ENCODE data around the gene P3H1. TPM values are rescaled to one million over a fixed set of nuclear protein-coding genes. Genes with fewer than 3 reads are reported as not detected.
"Not testable (repeated sequence)": the region's sequence is repeated elsewhere in the genome, so short reads cannot be mapped to it uniquely, and the experiment has no call there.

P3H1 gene
- total RNA-seq, 1 experiment from 2014 or later = 37.3 TPM

DNA sequence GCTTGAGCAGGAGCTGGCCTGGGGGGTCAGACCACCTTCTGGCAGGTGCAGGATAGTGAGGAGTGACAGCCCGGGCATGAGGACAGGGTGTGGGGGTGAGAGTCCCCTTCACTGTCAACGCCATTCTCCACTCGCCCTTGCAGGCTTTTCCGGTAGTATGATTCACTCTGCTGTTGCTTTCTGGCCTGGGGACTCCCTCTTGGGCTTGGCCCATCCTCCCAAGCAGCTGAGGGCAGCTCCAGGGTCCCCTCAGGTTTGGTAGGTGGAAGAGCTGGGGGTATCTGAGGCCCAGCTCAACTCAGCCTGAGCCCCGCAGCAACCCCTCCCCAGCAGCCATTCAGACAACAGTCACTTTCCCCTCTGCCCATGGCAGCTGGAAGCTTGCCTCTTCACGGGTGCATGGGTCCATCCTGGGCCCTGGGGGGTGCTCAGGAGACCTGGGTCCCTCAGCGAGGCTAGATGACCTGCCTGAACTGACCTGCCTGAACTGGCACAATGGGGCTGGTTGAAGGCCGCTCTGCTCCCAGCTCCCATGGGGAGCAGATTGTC is 28.1 kb downstream of the P3H1 start:
- H3K27me3 ChIP-seq = no peaks in the 10 kb centered on the region
- no peak overlapping the region for H3K4me3 ChIP-seq
- H3K36me3 ChIP-seq = no peaks in the 10 kb centered on the region
- H3K9me3 ChIP-seq = no peaks in the 10 kb centered on the region
- no peak for DNase-seq

GRCh38 chr1:42737986-42738677 is 28.7 kb downstream of the P3H1 start:
- Histone ChIP-seq H3K9me3 (no peaks in the 10 kb centered on the region), H3K4me3 (no peak overlapping the region), H3K36me3 (no peaks in the 10 kb centered on the region), H3K27me3 (no peaks in the 10 kb centered on the region)
- DNase-seq = no peak

- H3K27me3 ChIP-seq = no peaks in the 10 kb centered on the region
- DNase-seq = no peak
- H3K9me3 ChIP-seq = no peaks in the 10 kb centered on the region
- H3K4me3 ChIP-seq = no peak overlapping the region
- no peaks in the 10 kb centered on the region for H3K36me3 ChIP-seq
Observed at GRCh38 chr1:42737257-42737656, 29.6 kb downstream of the P3H1 start.

GRCh38 chr1:42736571-42737200 is 30.1 kb downstream of the P3H1 start:
- no peak for DNase-seq
- Histone ChIP-seq H3K4me3 (no peak overlapping the region), H3K27me3 (no peaks in the 10 kb centered on the region), H3K36me3 (no peaks in the 10 kb centered on the region), H3K9me3 (no peaks in the 10 kb centered on the region)

GRCh38 chr1:42736152-42736551 is 30.7 kb downstream of the P3H1 start:
- DNase-seq = peak; percentile 37
- no peaks in the 10 kb centered on the region for H3K36me3 ChIP-seq
- no peaks in the 10 kb centered on the region for H3K27me3 ChIP-seq
- H3K9me3 ChIP-seq = no peaks in the 10 kb centered on the region
- H3K4me3 ChIP-seq = no peak overlapping the region

GRCh38 chr1:42735477-42736105 is 31.2 kb downstream of the P3H1 start:
- DNase-seq = no peak
- no peaks in the 10 kb centered on the region for H3K9me3 ChIP-seq
- H3K27me3 ChIP-seq = no peaks in the 10 kb centered on the region
- no peak overlapping the region for H3K4me3 ChIP-seq
- H3K36me3 ChIP-seq = no peaks in the 10 kb centered on the region

- Histone ChIP-seq H3K36me3 (no peaks in the 10 kb centered on the region), H3K4me3 (no peak overlapping the region), H3K9me3 (no peaks in the 10 kb centered on the region), H3K27me3 (no peaks in the 10 kb centered on the region)
- no peak for DNase-seq
Observed at GRCh38 chr1:42735056-42735455, 31.8 kb downstream of the P3H1 start.

DNA sequence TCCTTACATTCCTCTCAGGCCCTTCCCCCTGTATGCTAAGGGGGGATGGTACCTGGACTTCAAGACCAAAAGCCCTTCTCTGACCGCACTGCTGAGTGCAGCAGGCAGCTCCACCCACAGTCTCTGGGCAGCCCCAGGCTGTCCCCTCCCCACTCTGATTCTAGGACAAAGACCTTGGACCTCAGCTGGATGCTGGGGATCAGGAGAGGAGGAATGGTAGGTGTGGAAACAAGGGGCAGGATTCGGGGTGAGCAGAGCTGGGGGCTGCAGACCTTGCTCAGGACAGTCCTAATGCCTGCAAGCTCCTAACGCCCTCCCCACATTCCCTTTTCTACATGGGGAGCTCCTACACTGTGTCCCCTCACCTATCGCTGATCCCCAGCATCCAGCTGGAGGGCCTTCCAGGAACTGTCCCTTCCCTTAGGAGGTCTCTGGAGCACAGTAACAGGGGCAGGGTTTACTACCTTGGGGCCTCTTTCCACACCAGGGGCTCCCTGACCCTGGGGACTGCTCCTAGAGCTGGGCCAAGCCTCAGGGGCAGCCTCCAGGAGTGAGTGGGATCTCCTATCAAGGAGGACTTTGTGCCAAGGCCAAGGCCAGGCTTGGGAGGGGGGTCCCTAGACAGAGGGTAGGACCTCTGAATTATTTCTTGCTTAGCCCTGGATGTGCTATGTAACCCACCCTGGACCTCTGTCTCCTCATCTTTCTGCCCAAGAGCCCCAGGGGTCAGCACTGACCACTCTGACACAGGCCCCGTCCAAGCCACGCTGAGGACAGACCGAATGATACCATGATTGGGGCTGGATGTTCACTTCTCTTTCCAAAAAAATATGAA is 32.4 kb downstream of the P3H1 start:
- H3K4me3 ChIP-seq = no peak overlapping the region
- no peaks in the 10 kb centered on the region for H3K9me3 ChIP-seq
- no peaks in the 10 kb centered on the region for H3K36me3 ChIP-seq
- no peak for DNase-seq
- no peaks in the 10 kb centered on the region for H3K27me3 ChIP-seq

- no peaks in the 10 kb centered on the region for H3K27me3 ChIP-seq
- H3K36me3 ChIP-seq = no peaks in the 10 kb centered on the region
- H3K9me3 ChIP-seq = no peaks in the 10 kb centered on the region
- no peak overlapping the region for H3K4me3 ChIP-seq
- no peak for DNase-seq
Observed at GRCh38 chr1:42733415-42734200, 33.2 kb downstream of the P3H1 start.

GRCh38 chr1:42732126-42732680 is 34.6 kb downstream of the P3H1 start:
- Histone ChIP-seq H3K4me3 (no peak overlapping the region), H3K9me3 (no peaks in the 10 kb centered on the region), H3K27me3 (no peaks in the 10 kb centered on the region), H3K36me3 (no peaks in the 10 kb centered on the region)
- DNase-seq = no peak

- H3K36me3 ChIP-seq = no peaks in the 10 kb centered on the region
- no peaks in the 10 kb centered on the region for H3K27me3 ChIP-seq
- H3K9me3 ChIP-seq = no peaks in the 10 kb centered on the region
- DNase-seq = no peak
- H3K4me3 ChIP-seq = no peak overlapping the region
Observed at GRCh38 chr1:42731585-42731984, 35.2 kb downstream of the P3H1 start.

DNA sequence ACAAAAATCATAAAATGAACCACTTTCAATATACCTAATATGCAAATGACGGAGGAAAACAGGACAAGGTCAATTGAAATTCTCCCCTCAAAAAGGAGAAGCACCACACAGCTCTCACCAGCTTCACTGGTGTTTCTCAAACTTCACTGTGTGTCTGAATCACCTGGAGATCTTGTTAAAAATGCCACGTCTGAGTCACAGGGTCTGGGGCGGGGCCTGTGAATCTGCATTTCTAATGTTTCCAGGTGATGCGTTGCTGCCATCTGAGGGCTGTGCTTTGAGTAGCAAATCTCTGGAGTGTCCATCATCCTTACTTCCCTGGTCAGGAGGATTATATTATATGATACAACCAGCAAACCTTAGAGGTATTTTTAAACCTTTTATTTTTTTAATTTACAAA is 35.8 kb downstream of the P3H1 start:
- Histone ChIP-seq H3K9me3 (no peaks in the 10 kb centered on the region), H3K36me3 (no peaks in the 10 kb centered on the region), H3K27me3 (no peaks in the 10 kb centered on the region), H3K4me3 (no peak overlapping the region)
- DNase-seq = no peak

- DNase-seq = no peak
- Histone ChIP-seq H3K9me3 (no peaks in the 10 kb centered on the region), H3K27me3 (no peaks in the 10 kb centered on the region), H3K4me3 (no peak overlapping the region), H3K36me3 (no peaks in the 10 kb centered on the region)
Observed at GRCh38 chr1:42730002-42730401, 36.8 kb downstream of the P3H1 start.

DNA sequence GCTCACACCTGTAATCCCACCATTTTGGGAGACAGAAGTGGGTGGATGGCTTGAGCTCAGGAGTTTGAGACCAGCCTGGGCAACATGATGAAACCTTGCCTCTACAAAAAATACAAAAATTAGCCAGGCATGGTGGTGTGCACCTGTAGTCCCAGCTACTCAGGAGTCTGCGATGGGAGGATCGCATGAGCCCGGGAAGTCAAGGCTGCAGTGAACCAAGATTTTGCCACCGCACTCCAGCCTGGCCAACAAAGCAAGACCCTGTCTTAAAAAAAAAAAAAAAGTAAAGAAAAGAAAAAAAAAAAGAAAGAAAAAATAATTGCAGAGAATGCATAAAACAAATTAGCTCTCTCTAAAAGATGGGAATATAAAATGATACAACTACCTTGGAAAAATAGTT is 41.0 kb downstream of the P3H1 start:
- H3K9me3 ChIP-seq, DNase-seq, H3K36me3 ChIP-seq: not testable (repeated sequence)

GRCh38 chr1:42723511-42723910 is 43.3 kb downstream of the P3H1 start:
- Histone ChIP-seq H3K4me3 (no peak overlapping the region), H3K9me3 (no peaks in the 10 kb centered on the region), H3K27me3 (no peaks in the 10 kb centered on the region), H3K36me3 (peaks cover 3% of the 10 kb centered on the region; the same call in 1 of the 2 replicates)
- peak; percentile 26 for DNase-seq

More for the DNA sequence above, 41.0 kb downstream of the P3H1 start:
- not testable (repeated sequence) for H3K4me3 ChIP-seq, H3K27me3 ChIP-seq

DNA sequence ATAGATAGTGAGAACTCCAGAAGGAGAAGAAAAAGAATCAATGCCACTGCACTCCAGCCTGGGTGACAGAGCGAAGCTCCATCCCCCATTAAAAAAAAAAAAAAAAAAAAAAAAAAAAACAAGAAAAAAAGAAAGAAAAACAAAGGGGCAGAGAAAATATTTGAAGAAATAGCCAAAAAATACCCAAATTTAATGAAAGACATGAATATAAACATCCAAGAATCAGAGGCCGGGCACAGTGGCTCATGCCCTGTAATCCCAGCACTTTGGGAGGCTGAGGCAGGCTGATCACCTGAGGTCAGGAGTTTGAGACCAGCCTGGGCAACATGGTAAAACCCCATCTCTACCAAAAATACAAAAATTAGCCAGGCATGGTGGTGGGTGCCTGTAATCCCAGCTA is 44.4 kb downstream of the P3H1 start:
- H3K27me3 ChIP-seq, H3K36me3 ChIP-seq, H3K9me3 ChIP-seq, DNase-seq, H3K4me3 ChIP-seq: not testable (repeated sequence)
